Renal cortex interstitium (tissue), 11 donors: ENCODE data around the gene GOSR2. TPM values are rescaled to one million over a fixed set of nuclear protein-coding genes. Genes with fewer than 3 reads are reported as not detected.
"Not testable (repeated sequence)": the region's sequence is repeated elsewhere in the genome, so short reads cannot be mapped to it uniquely, and the experiment has no call there.

Source experiments
- DNase-seq, 11 donors: peaks; one replicate each; pipeline ENCODE4 v3.0.0-alpha.2; 2013; ENCODE audit warnings: low read depth in 9 of 11, low spot score in 4 of 11; ENCODE audit errors: extremely low read depth in 1 of 11
- polyA plus RNA-seq, 3 donors: library from polyadenylated mRNA; unstranded; fragments of 120-200 nt; gene quantifications; one replicate each; pipeline ENCODE4 v1.2.1, GENCODE V29; 2013; ENCODE audit not compliant: insufficient read length in 3 of 3

GOSR2 gene
- polyA plus RNA-seq, 3 donors, result 51.6 to 57.9 (median 56.7) TPM

GRCh38 chr17:46976626-46977270 is 53.8 kb downstream of the GOSR2 start:
- DNase-seq, result no peak

GRCh38 chr17:46977348-46977747 is 54.4 kb downstream of the GOSR2 start:
- DNase-seq, result peak in 3 of 11 donors; percentile 43 to 64 (median 50)

DNA sequence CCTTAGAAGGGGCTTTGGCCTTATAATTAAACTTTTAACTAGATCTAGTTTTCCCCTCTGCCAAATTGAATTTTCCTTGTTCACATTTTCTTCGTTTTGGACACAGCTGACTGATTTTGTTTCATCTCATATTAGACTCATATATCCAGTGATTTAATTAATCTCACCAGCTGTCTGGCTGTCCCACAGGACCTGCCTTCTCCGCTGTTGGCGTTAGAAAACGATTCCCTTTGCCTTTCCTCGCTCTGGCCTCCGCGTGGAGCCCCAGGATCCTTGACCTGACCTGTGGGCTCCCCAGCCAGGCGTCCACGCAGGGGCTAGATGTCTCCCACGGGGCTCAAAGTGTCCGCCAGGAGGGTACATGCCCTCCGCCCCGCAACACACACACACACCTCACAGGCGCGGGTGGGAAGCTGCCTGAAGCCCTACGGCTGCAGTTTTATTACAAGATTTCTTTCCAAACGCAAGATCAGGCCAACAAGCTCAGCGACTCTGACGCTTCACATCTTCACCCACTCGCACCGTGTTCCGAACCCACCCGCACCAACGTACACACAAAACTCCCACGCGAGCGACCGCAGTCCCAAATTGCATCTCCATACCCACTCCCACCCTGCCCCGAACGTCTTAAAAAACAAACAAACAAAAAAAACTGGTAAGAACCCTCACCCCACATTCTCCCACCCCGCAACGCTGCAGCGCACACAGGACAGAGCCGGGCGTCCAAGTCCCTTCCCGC is 55.0 kb downstream of the GOSR2 start:
- DNase-seq, result no peak

DNA sequence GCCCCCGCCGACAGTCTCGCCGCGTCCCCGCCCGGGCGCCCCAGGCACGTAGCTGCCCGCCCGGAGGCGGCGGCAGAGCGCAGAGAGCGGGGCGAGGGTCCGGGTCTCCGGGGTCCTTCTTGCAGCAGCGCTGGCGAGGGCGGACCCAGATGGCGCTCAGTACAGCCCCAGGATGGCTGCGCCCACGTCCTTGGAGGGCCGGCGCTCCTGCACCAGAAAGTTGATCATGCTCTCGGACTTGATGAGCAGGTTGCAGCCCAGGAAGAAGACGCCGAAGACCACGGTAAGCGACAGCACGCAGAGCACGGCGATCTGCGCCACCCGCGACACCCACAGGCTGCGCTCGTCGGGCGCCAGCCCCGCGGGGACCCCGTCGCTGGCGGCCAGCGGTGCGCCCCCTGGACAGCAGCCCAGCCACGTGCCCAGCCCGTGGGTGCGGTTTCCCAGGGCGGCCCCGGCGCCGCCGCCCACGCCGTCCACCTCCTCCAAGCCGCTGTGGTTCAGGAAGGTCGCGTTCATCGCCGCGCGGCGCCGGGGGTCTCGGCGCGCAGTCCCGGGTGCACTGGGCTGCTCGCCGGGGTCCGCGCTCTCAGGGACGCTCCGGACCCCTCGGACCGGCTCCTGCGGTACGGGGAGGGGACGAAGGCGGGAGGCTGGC is 55.7 kb downstream of the GOSR2 start:
- no peak for DNase-seq

DNA sequence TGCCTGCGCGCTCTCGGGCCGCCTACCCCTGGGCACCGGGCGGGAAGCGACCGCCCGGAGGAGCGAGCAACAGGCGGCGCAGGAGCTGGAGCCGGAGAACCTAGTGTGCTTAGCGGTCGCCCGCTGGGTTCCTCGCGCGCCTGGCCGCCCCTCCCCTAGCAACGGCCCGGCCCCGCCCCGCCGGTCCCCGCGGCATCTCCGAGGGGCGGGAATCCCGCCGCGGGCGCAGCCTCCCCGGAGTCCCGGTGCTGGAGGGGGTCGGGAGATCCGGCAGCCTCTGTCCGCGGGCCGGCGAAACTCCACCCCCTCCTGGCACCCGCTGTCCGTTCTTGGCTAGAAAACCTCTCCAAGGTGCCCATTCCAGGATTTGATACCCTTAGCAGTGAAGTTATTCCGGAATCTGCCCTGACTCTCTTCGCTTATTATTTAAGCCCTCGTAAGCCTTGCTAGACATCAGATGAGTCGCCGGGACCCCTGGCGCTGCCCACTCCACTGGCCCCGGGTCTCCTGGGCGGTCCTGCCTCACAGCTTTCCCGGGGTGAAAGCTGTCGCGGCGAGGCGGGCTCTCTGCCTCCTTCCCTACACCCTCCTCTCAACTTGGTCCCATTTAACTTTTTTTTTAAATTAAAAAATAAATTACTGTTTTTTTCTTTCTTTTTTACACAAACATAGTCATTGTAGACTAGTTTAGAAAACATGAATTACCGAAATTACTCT is 56.3 kb downstream of the GOSR2 start, which contains the start of gene RPRML:
Gene RPRML, minus strand, starts transcription at position 107 of the 717 bp plus-strand sequence. CDS start 246 bp downstream, outside the sequence.
- DNase-seq, result no peak

GRCh38 chr17:46982577-46982976 is 59.6 kb downstream of the GOSR2 start:
- no peak for DNase-seq

DNA sequence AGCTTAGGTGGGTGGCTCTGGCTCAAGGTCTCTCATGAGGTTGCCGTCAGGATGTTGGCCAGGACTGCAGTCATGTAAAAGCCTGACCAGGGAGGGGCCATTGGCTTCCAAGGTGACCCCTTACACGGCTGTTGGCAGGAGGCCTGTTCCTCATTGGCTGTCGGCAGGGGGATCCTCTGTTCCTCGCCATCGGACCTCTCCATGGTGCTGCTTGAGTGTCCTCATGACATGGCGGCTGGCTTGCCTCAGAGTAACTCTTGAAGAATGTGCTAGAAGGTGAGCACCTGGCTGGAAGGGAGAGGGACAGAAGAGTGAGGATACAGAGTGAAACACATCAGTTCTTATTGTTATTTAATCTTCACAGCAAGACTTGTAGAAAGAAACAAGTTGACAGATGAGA is 60.8 kb downstream of the GOSR2 start:
- no peak for DNase-seq

- DNase-seq, result no peak
Observed at GRCh38 chr17:46984341-46984740, 61.4 kb downstream of the GOSR2 start.

DNA sequence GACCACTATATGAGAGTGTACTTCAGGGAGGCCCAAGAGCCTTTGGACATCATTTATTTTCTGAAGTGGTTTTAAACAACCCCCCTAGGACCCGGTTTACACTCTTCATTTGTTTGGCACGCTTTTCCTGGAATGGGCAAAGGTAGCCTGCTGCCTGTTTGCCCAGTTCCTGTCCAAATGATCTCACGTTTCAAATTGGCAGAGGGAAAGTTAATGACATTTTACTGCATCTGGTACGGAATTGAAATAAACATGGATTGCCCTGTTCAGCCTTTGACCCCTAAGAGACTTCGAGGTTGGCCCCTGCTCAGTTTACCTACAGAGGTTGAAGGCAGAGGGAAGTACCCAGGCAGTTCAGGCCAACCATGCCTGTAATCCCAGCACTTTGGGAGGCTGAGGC is 61.9 kb downstream of the GOSR2 start:
- DNase-seq, result no peak

GRCh38 chr17:46986366-46986765 is 63.4 kb downstream of the GOSR2 start:
- DNase-seq, result no peak

- not testable (repeated sequence) for DNase-seq
Observed at GRCh38 chr17:46987927-46988326, 65.0 kb downstream of the GOSR2 start.

GRCh38 chr17:46989637-46990431 is 66.9 kb downstream of the GOSR2 start:
- no peak for DNase-seq

GRCh38 chr17:46991617-46992016 is 68.7 kb downstream of the GOSR2 start:
- DNase-seq, result peak in 2 of 11 donors; percentile 26 to 37

Other genes with a start within 250 kb of the GOSR2 start
- 1 to 10 TPM; 1.8 to 2.1 (median 2.0) TPM for gene WNT3, start 104.5 kb upstream of the GOSR2 start, polyA plus RNA-seq
- gene WNT9B, start 71.6 kb upstream of the GOSR2 start, polyA plus RNA-seq, result 10 to 100 TPM in 1 of 3 donors, 1 to 10 TPM in 2; 4.6 to 11.3 (median 7.9) TPM
- not detected for gene RPRML, start 56.1 kb downstream of the GOSR2 start, polyA plus RNA-seq